AG04450 (cell line): ENCODE data around the gene ZNF83. TPM values are rescaled to one million over a fixed set of nuclear protein-coding genes. Genes with fewer than 3 reads are reported as not detected.

Experiments
- CTCF ChIA-PET: fragments of 300-600, 350-600 bp; formaldehyde crosslinking; extraction: SDS; loops from one replicate; lab custom pipeline; 2022; ENCODE audit warnings: antibody characterized with exemption, inconsistent platforms; lab: Charles Lee
- POLR2A ChIA-PET: fragments of 350-600 bp; formaldehyde crosslinking; extraction: SDS; loops from one replicate; lab custom pipeline; 2021; ENCODE audit warnings: antibody characterized with exemption, inconsistent platforms; lab: Yijun Ruan, JAX
- DNase-seq: peaks from one replicate; pipeline ENCODE4 v3.0.0-alpha.2; 2011; ENCODE audit warnings: low read depth, low spot score
- H3K27ac ChIP-seq: one replicate; pipeline ENCODE4 v1.5.1; 2012; ENCODE audit warnings: low read depth, low read length, control low read depth
- H3K27me3 ChIP-seq: one replicate; pipeline ENCODE4 v1.6.0; 2012; ENCODE audit warnings: low read length; ENCODE audit not compliant: control insufficient read depth, insufficient read depth
- H3K4me3 ChIP-seq: 2 replicates; pipeline ENCODE4 v1.5.1; 2011; ENCODE audit warnings: mild to moderate bottlenecking, low read depth, low read length, control low read depth
- H3K9me3 ChIP-seq: 2 replicates; pipeline ENCODE4 v1.5.1; 2012; ENCODE audit warnings: low read length; ENCODE audit not compliant: control insufficient read depth, insufficient read depth
- polyA plus RNA-seq: library from polyadenylated mRNA; depleted of rRNA; stranded (reverse); fragments of >200 nt; gene quantifications from 2 replicates; pipeline ENCODE4 v1.2.3, GENCODE V29; 2011
- TF ChIP-seq, protein P1 (sequence below): IDR thresholded peaks from 2 replicates; pipeline ENCODE4 v1.5.1; 2011; ENCODE audit warnings: low read depth, low read length, control low read depth, inconsistent platforms

ZNF83 gene
- polyA plus RNA-seq, 1 experiment, result 53.1 TPM

- H3K27ac ChIP-seq, result no peak overlapping the region
- no peaks in the 10 kb centered on the region for H3K27me3 ChIP-seq
- POLR2A ChIA-PET, result interaction anchor here (1.0 kb wide), 1 partner anchor 10 kb away, joined by 5 read pairs; no protein-coding TSS in a partner anchor
- no peak for DNase-seq
- no peaks in the 10 kb centered on the region for H3K9me3 ChIP-seq
- TF ChIP-seq, protein P1, sequence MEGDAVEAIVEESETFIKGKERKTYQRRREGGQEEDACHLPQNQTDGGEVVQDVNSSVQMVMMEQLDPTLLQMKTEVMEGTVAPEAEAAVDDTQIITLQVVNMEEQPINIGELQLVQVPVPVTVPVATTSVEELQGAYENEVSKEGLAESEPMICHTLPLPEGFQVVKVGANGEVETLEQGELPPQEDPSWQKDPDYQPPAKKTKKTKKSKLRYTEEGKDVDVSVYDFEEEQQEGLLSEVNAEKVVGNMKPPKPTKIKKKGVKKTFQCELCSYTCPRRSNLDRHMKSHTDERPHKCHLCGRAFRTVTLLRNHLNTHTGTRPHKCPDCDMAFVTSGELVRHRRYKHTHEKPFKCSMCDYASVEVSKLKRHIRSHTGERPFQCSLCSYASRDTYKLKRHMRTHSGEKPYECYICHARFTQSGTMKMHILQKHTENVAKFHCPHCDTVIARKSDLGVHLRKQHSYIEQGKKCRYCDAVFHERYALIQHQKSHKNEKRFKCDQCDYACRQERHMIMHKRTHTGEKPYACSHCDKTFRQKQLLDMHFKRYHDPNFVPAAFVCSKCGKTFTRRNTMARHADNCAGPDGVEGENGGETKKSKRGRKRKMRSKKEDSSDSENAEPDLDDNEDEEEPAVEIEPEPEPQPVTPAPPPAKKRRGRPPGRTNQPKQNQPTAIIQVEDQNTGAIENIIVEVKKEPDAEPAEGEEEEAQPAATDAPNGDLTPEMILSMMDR, result no peak
- CTCF ChIA-PET, result interaction anchor here (1.2 kb wide), 1 partner anchor 9 kb away, joined by 3 read pairs; no protein-coding TSS in a partner anchor
- no peak overlapping the region for H3K4me3 ChIP-seq
Observed at GRCh38 chr19:52659013-52659412, 20.9 kb upstream of the ZNF83 start.

DNA sequence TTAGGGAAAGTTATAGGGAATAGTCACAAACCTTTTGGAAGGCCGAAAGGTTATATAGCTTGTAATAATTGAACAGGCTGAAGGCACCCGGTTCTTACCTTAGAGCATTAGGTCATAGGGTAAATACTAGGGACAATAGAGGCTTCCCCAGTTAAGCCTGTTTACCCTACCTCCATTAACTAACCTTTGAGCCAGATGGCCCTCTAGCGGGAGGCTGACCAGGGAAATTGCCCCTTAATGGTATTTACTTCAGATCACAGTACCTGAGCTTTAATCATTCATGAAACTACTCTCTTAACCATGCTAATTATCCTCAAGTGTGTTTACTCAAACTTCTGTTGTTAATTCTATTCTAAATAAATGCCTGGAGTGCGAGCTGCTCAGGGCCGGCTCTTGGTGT is 20.4 kb upstream of the ZNF83 start:
- TF ChIP-seq, protein P1, result no peak
- no peak for DNase-seq
- Histone ChIP-seq H3K27me3 (no peaks in the 10 kb centered on the region), H3K9me3 (no peaks in the 10 kb centered on the region), H3K4me3 (no peak overlapping the region), H3K27ac (no peak overlapping the region)
- ChIA-PET CTCF (no interaction called here), POLR2A (no interaction called here)

DNA sequence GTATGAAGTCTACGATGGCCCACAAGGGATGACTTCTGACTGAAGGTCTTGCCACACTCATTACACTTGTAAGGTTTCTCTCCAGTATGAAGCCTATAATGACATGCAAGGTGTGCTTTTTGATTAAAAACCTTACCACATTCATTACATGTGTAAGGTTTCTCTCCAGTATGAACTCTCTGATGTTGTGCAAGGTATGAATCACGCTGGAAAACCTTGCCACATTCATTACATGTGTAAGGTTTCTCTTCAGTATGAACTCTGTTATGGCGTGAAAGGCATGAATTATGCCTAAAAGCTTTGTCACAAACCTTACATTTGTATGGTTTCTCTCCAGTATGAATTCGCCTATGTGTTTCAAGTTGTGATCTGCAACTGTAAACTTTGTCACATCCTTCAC is 15.0 kb upstream of the ZNF83 start:
- H3K27me3 ChIP-seq, result no peaks in the 10 kb centered on the region
- TF ChIP-seq, protein P1, result no peak
- ChIA-PET POLR2A (no interaction called here), CTCF (no interaction called here)
- H3K4me3 ChIP-seq, result no peak overlapping the region
- H3K9me3 ChIP-seq, result peaks cover 3% of the 10 kb centered on the region; the same call in 1 of the 2 replicates
- H3K27ac ChIP-seq, result no peak overlapping the region
- DNase-seq, result no peak

DNA sequence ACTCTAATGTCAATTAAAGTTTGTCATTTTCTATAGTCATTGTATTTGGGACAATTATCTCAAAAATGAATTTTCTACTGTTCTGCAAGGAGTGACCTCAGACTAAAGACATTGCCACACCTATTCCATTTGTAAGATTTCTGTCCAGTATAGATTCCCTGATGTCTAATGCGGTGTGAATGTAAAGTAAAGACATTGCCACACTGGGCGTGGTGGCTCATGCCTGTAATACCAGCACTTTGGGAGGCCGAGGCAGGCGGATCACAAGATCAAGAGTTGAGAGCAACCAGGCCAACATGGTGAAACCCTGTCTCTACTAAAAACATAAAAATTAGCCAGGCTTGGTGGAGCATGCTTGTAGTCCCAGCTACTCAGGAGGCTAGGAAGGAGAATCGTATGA is 13.8 kb upstream of the ZNF83 start:
- H3K27ac ChIP-seq, result no peak overlapping the region
- peaks cover 3% of the 10 kb centered on the region for H3K9me3 ChIP-seq
- POLR2A ChIA-PET, result no interaction called here
- H3K27me3 ChIP-seq, result no peaks in the 10 kb centered on the region
- CTCF ChIA-PET, result no interaction called here
- no peak overlapping the region for H3K4me3 ChIP-seq
- no peak for DNase-seq
- TF ChIP-seq, protein P1, result no peak

DNA sequence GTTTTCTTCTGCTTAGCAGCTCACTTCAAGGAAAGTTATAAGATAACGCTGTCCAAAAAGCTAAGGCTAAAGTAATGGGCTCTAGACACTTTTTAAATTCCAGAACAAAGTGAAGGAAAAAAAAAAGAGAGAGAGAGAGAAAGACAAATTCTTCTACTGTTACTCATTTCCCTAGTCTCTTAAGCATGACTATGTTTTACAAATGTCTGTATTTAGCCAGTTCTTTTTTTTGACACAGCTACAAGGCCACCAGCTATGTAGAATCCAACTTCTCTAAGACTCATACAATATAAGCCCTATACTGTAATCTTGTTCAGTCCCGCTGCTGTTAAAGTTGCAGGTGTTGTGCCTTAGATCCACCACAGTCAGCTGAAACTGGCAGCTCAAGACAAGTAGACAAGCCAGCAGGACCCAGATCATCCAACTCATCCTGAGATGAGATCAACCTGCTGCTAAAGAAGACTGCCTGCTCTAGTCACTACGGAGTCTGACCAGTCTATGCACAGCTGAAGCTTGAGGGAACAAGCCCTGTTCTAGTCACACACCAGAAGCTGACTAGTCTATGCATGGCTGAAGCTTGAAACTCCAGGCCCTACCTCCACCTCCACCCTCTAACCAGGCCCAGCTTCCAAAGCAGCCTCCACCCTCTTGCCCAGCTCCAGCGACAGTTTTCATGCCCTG is 10.3 kb upstream of the ZNF83 start:
- DNase-seq, result no peak
- Histone ChIP-seq H3K27me3 (no peaks in the 10 kb centered on the region), H3K27ac (no peak overlapping the region), H3K9me3 (peaks cover 9% of the 10 kb centered on the region), H3K4me3 (no peak overlapping the region)
- CTCF ChIA-PET, result no interaction called here
- TF ChIP-seq, protein P1, result no peak
- POLR2A ChIA-PET, result interaction anchor here (1.0 to 1.7 kb wide), 2 partner anchors 11 kb away, joined by 4 to 5 read pairs; no protein-coding TSS in a partner anchor
